Upper lobe of left lung (tissue), 6 donors: ENCODE results near the gene PRKCA. TPM values are rescaled to one million over a fixed set of nuclear protein-coding genes. Genes with fewer than 3 reads are reported as not detected.

Experiments
- ATAC-seq, 2 donors: fragments of 200-7000 bp; cut with Tn5 transposase; one replicate each; pipeline ENCODE4 v1.9.1; 2022; ENCODE audit warnings: mild to moderate bottlenecking in 2 of 2, moderate library complexity in 2 of 2; ENCODE audit not compliant: low FRiP score in 2 of 2
- DNase-seq, 2 donors: peaks; one replicate each; pipeline ENCODE4 v3.0.0-alpha.2; 2019 to 2020
- H3K27ac ChIP-seq, 4 donors: fragments of 200-600 bp; sonication (generic); one replicate each; pipeline ENCODE4 v1.5.1; 2016 to 2019
- H3K27me3 ChIP-seq, 4 donors: fragments of 200-600 bp; sonication (generic); one replicate each; pipeline ENCODE4 v1.5.1; 2017 to 2019
- H3K36me3 ChIP-seq, 4 donors: fragments of 200-600 bp; sonication (generic); one replicate each; pipeline ENCODE4 v1.5.1; 2016 to 2019
- H3K4me1 ChIP-seq, 4 donors: fragments of 200-600 bp; sonication (generic); one replicate each; pipeline ENCODE4 v1.5.1; 2018 to 2019
- H3K4me3 ChIP-seq, 4 donors: fragments of 200-600 bp; sonication (generic); one replicate each; pipeline ENCODE4 v1.5.1; 2017 to 2019; ENCODE audit warnings: mild to moderate bottlenecking in 2 of 4, moderate library complexity in 1 of 4
- H3K9me3 ChIP-seq, 4 donors: fragments of 200-600 bp; sonication (generic); one replicate each; pipeline ENCODE4 v1.5.1; 2018 to 2019
- EP300 ChIP-seq, 4 donors: sonication (generic); formaldehyde crosslinking; IDR thresholded peaks; one replicate each; pipeline ENCODE4 v1.5.1; 2017; ENCODE audit warnings: antibody characterized with exemption in 4 of 4, control low read depth in 2 of 4
- POLR2A ChIP-seq, 4 donors: fragments of 450-650 bp; IDR thresholded peaks; one replicate each; pipeline ENCODE4 v1.5.1; 2016 to 2017; ENCODE audit warnings: antibody characterized with exemption in 4 of 4, mild to moderate bottlenecking in 2 of 4
- POLR2AphosphoS5 ChIP-seq, 2 donors: sonication (generic); formaldehyde crosslinking; IDR thresholded peaks; one replicate each; pipeline ENCODE4 v1.5.1; 2017; ENCODE audit warnings: antibody characterized with exemption in 2 of 2
- WGBS, 2 donors: methylation state at CpG; one replicate each; pipeline ENCODE4 v1.1.5; 2017 to 2018; 5-methylcytosine and 5-hydroxymethylcytosine counted together
- total RNA-seq, 6 donors: library from RNA; depleted of rRNA in 4 of 6; stranded (reverse); fragments of >200 nt in 4 of 6; gene quantifications; one replicate each; pipeline versions ENCODE4 v1.1.0 to v1.2.1, GENCODE V29; 2016 to 2021
- TF ChIP-seq, protein P1 (sequence below), 6 experiments: fragments of 450-650 bp in 4 of 6; fragments of 200-600 bp in 2 of 6; sonication (generic) in 2 of 6; IDR thresholded peaks; one replicate each; pipeline ENCODE4 v1.5.1; 2016 to 2019; ENCODE audit warnings: antibody characterized with exemption in 6 of 6
- donor health status: DM: no; HTN: no; CAD: no; lungs with moderate emphysema.
- donor health status: DM: no; HTN: yes; CAD: no; lungs with severe emphysema.

The PRKCA gene
- total RNA-seq, 6 donors from 2014 or later, result 10.9 to 29.3 (median 18.0) TPM

DNA sequence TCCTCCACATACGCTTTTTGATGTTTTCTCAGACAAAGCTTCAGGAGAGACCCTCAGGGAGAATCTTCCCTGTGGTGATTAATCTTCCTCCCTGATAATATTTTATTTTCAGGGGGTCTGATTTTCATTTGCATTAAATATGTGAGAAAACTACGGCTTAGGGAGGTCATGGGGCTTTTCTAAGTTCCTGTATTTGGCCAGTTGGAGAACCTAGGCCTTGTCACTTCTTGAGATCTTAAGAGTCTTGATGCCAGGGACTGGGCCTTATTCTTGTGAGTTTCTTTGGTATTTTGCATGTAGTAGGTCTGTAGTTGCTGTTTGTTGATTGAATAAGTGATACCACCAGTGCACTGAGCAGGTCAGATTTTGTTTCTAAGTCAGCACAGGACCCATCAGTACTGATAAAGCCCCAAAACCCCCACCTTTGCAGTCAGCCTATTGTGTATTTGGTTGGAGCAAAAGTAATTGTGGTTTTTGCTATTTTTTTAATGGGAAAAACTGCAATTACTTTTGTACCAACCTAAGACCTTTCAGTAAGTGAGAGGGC is 130.1 kb downstream of the PRKCA start:
- ATAC-seq (no peak), DNase-seq (no peak)
- Histone ChIP-seq H3K4me1 (peaks cover 4 to 18% (median 8%) of the 10 kb centered on the region in 4 donors), H3K9me3 (no peaks in the 10 kb centered on the region), H3K4me3 (no peak overlapping the region), H3K36me3 (no peaks in the 10 kb centered on the region), H3K27me3 (no peaks in the 10 kb centered on the region), H3K27ac (no peak overlapping the region)
- WGBS, 2 donors, result 42 to 46% methylated on average over 2 of the region's 2 CpGs
- TF ChIP-seq POLR2AphosphoS5 (IDR thresholded peaks at IDR 0.05) (no peak), EP300 (IDR thresholded peaks at IDR 0.05) (no peak), POLR2A (IDR thresholded peaks at IDR 0.05) (no peak)
- TF ChIP-seq, protein P1, sequence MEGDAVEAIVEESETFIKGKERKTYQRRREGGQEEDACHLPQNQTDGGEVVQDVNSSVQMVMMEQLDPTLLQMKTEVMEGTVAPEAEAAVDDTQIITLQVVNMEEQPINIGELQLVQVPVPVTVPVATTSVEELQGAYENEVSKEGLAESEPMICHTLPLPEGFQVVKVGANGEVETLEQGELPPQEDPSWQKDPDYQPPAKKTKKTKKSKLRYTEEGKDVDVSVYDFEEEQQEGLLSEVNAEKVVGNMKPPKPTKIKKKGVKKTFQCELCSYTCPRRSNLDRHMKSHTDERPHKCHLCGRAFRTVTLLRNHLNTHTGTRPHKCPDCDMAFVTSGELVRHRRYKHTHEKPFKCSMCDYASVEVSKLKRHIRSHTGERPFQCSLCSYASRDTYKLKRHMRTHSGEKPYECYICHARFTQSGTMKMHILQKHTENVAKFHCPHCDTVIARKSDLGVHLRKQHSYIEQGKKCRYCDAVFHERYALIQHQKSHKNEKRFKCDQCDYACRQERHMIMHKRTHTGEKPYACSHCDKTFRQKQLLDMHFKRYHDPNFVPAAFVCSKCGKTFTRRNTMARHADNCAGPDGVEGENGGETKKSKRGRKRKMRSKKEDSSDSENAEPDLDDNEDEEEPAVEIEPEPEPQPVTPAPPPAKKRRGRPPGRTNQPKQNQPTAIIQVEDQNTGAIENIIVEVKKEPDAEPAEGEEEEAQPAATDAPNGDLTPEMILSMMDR (IDR thresholded peaks at IDR 0.05), result no peak

DNA sequence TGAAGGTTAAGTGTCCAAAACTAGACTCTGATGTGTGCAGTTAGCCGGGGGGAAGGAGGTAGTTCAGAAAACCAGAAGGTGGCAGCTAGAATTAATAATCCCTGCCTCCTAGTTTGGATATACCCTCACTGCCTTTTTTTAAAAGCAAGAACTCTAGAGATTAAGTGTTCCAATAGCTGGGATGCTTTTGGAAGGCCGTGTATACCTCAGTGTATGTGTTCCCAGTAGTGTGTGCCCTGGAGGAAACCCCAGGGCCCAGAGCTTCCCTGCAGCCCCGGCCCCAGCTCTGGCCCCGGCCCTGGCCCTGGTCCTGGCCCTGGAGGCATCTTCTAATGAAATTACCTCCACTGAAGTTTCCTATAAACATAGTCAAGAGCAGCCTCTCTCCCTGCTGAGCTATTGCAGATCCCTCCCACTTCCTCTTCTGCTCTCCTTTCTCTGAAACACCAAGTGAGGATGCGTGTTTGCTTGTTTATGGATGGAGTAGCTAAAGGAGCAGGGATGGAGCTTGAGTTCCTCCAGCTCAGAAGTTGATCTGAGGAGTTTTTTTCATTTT is 130.7 kb downstream of the PRKCA start:
- ATAC-seq (peak in 1 of 2 donors; percentile 31), DNase-seq (peak in 1 of 2 donors; percentile 64)
- TF ChIP-seq, protein P1 (IDR thresholded peaks at IDR 0.05), result no peak
- TF ChIP-seq POLR2AphosphoS5 (IDR thresholded peaks at IDR 0.05) (no peak), EP300 (IDR thresholded peaks at IDR 0.05) (no peak), POLR2A (IDR thresholded peaks at IDR 0.05) (no peak)
- 66 to 74% methylated on average over 5 of the region's 5 CpGs for WGBS, 2 donors
- no peak overlapping the region for H3K4me3 ChIP-seq
- no peaks in the 10 kb centered on the region for H3K27me3 ChIP-seq
- no peaks in the 10 kb centered on the region for H3K9me3 ChIP-seq
- no peaks in the 10 kb centered on the region for H3K36me3 ChIP-seq
- peaks cover 4 to 23% (median 8%) of the 10 kb centered on the region in 4 donors for H3K4me1 ChIP-seq
- H3K27ac ChIP-seq, result no peak overlapping the region

DNA sequence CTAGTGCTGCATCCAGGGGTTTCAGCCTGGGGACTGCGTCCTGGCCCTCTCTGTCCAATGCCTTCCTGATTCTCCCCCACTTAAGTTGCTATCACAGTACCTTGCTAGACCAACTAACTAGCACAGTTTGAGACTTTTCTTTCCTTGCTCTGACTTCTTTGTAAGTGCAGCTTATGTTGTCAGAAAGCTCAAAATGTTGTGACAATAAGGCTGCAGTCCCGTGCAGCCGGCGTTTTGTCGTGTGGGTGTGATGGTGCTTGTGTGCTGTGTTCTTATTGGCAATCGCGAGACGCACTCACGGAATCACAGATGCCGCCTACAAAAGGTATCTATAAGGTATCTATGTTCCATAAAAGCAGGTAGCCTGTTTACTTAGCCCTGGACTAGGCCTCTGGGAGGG is 132.8 kb downstream of the PRKCA start:
- no peak for ATAC-seq
- no peak for TF ChIP-seq EP300 (IDR thresholded peaks at IDR 0.05)
- no peak for TF ChIP-seq POLR2A (IDR thresholded peaks at IDR 0.05)
- TF ChIP-seq POLR2AphosphoS5 (IDR thresholded peaks at IDR 0.05), result no peak
- TF ChIP-seq, protein P1 (IDR thresholded peaks at IDR 0.05), result no peak

DNA sequence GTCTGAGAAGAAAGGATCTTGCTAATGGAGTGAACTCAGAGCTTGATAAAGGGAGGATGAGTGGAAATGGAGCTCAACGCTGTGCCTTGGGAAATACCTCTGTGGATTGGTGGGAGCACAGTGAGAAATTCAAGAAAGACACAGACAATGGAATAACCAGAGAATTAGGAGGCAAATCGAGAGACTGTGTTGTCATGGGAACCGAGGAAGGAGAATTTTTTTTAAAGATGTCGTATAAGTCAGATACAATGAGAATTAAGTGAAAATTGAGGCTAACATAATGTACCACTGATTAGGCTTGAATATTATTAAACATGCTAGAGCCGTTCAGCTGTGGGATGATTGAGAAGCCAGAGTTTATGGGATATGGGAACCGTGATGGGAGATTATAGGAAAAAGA is 134.2 kb downstream of the PRKCA start:
- ATAC-seq (no peak), DNase-seq (no peak)
- 87 to 88% methylated on average over 6 of the region's 6 CpGs for WGBS, 2 donors
- Histone ChIP-seq H3K4me3 (no peak overlapping the region), H3K9me3 (no peaks in the 10 kb centered on the region), H3K4me1 (peaks cover 7 to 14% (median 9%) of the 10 kb centered on the region in 4 donors), H3K27me3 (no peaks in the 10 kb centered on the region), H3K36me3 (no peaks in the 10 kb centered on the region), H3K27ac (no peak overlapping the region)
- TF ChIP-seq POLR2AphosphoS5 (IDR thresholded peaks at IDR 0.05), result no peak
- no peak for TF ChIP-seq EP300 (IDR thresholded peaks at IDR 0.05)
- TF ChIP-seq, protein P1 (IDR thresholded peaks at IDR 0.05), result no peak
- TF ChIP-seq POLR2A (IDR thresholded peaks at IDR 0.05), result no peak

More for the DNA sequence above, 132.8 kb downstream of the PRKCA start:
- H3K27ac ChIP-seq, result no peak overlapping the region
- H3K27me3 ChIP-seq, result no peaks in the 10 kb centered on the region
- WGBS, 2 donors, result 95 to 96% methylated on average over 10 of the region's 10 CpGs
- DNase-seq, result no peak
- H3K36me3 ChIP-seq, result no peaks in the 10 kb centered on the region
- no peak overlapping the region for H3K4me3 ChIP-seq
- H3K4me1 ChIP-seq, result peaks cover 4 to 23% (median 8%) of the 10 kb centered on the region in 4 donors
- H3K9me3 ChIP-seq, result no peaks in the 10 kb centered on the region
